ENCODE data around the gene B3GNT8.
"Not testable (repeated sequence)": the region's sequence is repeated elsewhere in the genome, so short reads cannot be mapped to it uniquely, and the experiment has no call there.

Gene B3GNT8

DNA sequence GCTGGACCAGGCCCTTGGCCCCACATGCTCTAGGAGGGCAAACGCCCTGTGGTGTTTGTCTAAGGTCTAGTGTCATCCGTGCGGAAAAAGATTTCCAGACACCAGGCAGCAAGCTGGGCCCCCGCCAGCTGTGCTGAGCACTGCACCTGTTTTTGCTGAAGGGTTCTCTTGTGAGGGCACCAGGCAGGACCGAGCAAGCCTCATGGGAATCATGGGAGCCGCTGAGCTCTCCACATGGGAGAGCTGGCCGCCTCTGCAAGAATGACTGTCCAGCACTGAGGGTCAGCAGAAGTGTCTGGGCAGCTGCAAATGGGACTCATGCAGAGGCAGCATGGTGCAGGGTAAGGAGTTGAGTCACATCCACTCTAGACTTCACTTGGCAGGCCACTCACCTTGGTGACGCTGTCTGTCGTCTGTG, 12.0 kb downstream of the B3GNT8 start:
- no peak for DNase-seq (ENCODE audit: low read depth in 2 of 2, low spot score in 1 of 2)

DNA sequence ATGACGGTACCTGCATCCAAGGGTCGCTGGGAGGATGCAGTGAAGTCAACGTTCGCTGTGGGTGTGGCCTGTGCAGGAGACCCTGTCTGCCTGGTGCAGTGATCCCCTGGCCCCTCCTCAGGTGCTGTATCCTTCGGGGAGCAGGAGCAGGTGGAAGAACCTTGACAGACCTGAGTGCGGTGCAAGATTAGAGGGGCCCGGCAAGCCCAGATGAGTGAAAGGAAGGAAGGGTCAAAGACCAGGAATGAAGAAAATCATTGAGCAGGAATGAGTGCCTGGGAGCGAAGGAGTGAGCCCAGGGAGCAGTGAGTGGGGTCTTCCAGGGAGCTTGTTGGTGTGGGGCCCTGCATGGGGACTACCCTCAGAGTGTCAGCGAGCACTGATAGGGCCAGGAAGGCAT, 12.7 kb downstream of the B3GNT8 start:
- DNase-seq (ENCODE audit: low read depth in 2 of 2, low spot score in 1 of 2) = no peak

DNA sequence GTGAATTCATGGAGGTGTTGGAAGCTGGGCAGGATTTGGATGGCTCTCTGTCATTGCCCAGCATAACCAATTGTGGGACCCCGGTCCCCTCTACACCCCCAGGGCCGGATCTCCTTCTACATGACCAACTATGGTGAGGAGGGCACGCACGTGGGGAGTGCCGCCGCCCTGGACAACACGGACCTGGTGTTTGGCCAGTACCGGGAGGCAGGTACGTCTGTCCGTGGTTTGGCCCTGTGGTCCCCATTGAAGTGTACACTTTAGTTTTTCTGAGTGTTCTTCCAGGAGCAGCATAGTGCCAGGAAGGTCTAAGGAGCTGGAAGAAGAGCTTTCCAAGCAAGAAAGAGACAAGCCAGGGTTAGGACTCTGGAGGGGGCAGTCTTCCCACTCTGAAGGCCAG, 13.2 kb downstream of the B3GNT8 start:
- no peak for DNase-seq (ENCODE audit: low read depth in 2 of 2, low spot score in 1 of 2)

DNA sequence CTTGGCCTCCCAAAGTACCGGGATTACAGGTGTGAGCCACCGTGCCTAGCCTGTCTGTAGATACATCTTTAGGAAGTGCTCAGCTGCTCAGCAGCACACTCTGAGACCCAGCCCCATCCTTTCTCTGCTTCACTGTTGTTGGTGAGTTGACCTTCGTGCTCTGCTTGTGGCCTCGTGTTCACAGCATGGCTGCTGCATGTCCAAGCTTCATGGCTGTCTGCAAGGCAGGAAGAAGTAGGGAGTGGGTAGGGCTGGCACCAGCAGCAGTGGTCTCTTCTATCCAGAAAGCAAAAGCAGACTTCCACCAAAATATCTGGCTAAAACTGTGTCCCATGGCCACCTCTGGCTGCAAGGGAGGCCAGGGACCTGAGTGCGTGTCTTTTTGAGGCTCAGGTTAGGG, 14.2 kb downstream of the B3GNT8 start:
- no peak for DNase-seq (ENCODE audit: low read depth in 2 of 2, low spot score in 1 of 2)

DNA sequence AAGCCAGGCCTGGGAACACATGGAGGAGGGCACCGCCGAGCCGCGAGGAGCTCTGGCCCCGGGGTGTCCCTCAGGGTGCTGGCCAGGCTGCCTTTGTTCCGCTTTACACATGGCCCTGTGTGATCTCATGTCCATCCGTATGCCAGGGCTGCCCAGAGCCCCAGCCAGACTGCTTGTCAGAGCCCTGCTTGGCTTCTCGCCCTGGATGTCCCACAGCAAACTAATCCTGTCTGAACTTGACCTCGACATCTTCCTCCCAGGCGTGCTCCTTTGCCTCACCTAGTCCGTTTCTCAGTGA, 15.3 kb downstream of the B3GNT8 start:
- DNase-seq (ENCODE audit: low read depth in 2 of 2, low spot score in 1 of 2) = no peak

GRCh38 chr19:41411100-41411967, 15.8 kb downstream of the B3GNT8 start:
- DNase-seq (ENCODE audit: low read depth in 2 of 2, low spot score in 1 of 2) = no peak

DNA sequence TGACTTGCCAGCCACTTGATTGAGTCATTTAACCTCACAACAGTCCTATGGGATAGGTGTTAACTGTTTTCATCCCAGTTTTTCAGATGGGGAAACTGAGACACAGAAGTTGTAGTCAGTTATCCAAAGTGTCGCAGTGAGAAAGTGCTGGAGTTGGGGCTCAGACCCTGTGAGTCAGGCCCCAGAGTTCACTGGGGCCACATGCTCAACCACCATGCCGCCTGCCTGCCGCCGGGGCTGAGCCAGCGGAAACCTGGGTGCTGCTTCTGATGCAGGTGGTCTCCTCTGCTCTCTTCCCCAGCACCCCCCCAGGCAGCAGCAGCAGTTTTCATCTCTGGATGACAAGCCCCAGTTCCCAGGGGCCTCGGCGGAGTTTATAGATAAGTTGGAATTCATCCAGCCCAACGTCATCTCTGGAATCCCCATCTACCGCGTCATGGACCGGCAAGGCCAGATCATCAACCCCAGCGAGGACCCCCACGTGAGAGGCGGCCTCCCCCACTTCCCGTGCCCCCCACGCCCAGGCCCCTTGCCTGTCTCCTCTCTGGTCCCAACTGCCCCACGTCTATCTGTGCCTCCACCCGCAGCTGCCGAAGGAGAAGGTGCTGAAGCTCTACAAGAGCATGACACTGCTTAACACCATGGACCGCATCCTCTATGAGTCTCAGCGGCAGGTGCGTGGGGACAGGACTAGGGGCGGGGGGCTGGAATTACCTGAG, 16.7 kb downstream of the B3GNT8 start:
- DNase-seq (ENCODE audit: low read depth in 2 of 2, low spot score in 1 of 2) = no peak

DNA sequence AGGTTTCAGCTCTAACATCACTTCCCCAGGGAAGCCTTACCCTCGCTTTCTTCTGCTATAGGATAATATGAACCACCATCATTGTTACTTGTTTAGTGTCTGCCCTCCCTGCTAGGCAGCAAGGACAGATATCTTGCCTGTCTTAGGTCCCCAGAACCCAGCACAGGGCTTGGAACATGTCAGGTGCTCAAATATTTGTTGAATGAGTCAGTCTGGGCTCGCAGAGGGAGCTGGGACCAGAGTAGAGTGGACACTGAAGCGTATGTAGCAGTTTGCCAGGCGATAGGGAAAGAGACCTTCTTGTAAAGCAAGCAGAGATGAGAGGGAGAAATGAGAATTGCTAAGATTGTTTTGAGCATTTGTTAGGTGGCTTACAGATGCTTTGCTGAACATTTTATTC, 17.9 kb downstream of the B3GNT8 start:
- DNase-seq (ENCODE audit: low read depth in 2 of 2, low spot score in 1 of 2) = no peak

DNA sequence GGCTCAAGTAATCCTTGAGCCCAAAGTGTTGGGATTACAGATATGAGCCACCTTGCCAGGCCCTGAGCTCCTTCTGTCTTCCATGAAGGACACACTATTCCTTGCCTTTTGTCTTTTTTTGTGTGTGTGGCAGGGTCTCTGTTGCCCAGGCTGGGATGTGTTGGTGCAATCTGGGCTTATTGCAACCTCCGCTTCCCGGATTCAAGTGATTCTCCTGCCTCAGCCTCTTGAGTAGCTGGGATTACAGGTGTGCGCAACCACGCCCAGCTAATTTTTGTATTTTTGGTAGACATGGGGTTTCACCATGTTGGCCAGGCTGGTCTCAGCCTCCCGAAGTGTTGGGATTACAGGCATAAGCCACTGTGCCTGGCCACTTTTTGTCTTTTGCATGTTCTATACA, 18.3 kb downstream of the B3GNT8 start:
- not testable (repeated sequence) for DNase-seq (ENCODE audit: low read depth in 2 of 2, low spot score in 1 of 2)

GRCh38 chr19:41408256-41408655, 18.9 kb downstream of the B3GNT8 start:
- DNase-seq (ENCODE audit: low read depth in 2 of 2, low spot score in 1 of 2) = no peak

DNA sequence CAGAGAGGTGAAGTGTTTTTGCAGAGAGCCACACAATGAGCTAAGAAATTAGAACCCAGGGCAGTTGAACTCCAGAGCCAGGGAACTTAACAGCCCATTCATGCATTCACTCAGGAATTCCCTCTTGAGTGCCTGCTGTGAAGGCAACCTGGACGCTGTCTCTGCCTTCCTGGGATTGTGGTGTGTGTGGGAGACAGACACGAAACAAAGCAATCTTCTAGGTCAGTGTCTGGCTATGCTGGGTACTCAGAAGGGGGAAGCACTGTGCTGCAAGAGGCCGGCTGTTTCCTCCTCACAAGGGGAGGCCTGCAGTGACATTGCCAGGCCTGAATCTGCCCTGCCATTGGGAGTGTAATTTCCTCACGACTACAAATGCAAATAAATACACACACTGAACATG, 19.9 kb downstream of the B3GNT8 start:
- no peak for DNase-seq (ENCODE audit: low read depth in 2 of 2, low spot score in 1 of 2)

- no peak for DNase-seq (ENCODE audit: low read depth in 2 of 2, low spot score in 1 of 2)
Measured at GRCh38 chr19:41405776-41406175, 21.4 kb downstream of the B3GNT8 start.

- no peak for DNase-seq (ENCODE audit: low read depth in 2 of 2, low spot score in 1 of 2)
Measured at GRCh38 chr19:41403181-41403970, 23.8 kb downstream of the B3GNT8 start.

GRCh38 chr19:41402010-41402409, 25.2 kb downstream of the B3GNT8 start:
- no peak for DNase-seq (ENCODE audit: low read depth in 2 of 2, low spot score in 1 of 2)

DNA sequence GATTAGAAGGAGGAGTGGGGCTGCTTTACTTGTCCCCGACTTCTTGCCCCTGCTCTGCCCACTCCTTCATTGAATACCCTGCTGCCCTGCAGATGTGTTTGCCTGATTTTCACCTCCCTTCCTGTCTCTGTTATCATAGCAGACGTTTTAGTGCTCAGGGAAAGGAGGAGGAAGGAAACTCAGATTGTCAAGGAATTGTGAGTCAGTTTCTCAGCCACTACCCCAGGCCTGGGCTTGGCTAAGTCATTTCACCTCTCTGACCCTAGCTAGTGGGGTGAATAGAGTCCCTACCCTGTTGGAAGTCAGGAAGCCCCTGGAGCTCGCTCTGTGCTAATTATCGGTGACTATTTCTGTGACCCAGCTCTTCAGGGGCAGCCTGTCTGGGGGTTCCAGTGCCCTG, 25.7 kb downstream of the B3GNT8 start:
- no peak for DNase-seq (ENCODE audit: low read depth in 2 of 2, low spot score in 1 of 2)

DNA sequence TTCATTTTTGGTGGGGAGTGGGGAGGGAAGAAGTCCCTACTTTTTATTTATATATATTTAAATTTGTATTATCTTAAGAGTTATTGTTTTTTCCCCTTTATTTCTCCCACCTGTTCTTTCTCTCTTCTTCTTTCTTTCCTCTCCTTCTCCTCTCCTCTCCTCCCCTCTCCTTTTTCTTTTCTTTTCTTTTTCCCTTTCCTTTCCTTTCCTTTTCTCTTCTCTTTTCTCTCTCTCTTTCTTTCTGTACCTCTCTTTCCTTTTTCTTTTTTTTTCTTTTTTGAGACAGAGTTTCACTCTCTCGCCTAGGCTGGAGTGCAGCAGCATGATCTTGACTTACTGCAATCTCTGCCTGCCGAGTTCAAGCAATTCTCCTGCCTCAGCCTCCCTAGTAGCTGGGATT, 27.6 kb downstream of the B3GNT8 start:
- DNase-seq (ENCODE audit: low read depth in 2 of 2, low spot score in 1 of 2) = no peak

DNA sequence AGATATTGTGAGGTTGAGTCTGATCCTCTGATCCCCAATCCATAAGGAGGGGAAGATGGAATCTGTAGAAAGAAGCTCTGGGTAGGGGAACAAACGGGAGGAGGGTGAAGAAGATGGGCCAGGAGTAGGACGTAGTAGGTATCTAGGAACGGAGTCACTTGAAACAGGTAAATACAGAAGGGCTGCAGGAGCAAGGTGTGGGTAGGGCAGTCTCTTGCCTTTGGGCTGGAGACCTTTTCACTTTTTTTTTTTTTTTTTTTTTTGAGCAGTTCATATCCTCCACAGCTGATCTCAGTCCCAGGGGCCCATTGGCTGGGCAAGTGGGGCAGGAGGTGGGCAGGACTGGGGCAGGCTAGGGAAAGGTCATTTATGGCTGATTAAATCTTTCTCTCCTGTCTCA, 28.1 kb downstream of the B3GNT8 start:
- no peak for DNase-seq (ENCODE audit: low read depth in 2 of 2, low spot score in 1 of 2)

- DNase-seq (ENCODE audit: low read depth in 2 of 2, low spot score in 1 of 2) = no peak
Measured at GRCh38 chr19:41398598-41398997, 28.6 kb downstream of the B3GNT8 start.

- DNase-seq (ENCODE audit: low read depth in 2 of 2, low spot score in 1 of 2) = no peak
Measured at GRCh38 chr19:41398050-41398418, 29.1 kb downstream of the B3GNT8 start.

DNA sequence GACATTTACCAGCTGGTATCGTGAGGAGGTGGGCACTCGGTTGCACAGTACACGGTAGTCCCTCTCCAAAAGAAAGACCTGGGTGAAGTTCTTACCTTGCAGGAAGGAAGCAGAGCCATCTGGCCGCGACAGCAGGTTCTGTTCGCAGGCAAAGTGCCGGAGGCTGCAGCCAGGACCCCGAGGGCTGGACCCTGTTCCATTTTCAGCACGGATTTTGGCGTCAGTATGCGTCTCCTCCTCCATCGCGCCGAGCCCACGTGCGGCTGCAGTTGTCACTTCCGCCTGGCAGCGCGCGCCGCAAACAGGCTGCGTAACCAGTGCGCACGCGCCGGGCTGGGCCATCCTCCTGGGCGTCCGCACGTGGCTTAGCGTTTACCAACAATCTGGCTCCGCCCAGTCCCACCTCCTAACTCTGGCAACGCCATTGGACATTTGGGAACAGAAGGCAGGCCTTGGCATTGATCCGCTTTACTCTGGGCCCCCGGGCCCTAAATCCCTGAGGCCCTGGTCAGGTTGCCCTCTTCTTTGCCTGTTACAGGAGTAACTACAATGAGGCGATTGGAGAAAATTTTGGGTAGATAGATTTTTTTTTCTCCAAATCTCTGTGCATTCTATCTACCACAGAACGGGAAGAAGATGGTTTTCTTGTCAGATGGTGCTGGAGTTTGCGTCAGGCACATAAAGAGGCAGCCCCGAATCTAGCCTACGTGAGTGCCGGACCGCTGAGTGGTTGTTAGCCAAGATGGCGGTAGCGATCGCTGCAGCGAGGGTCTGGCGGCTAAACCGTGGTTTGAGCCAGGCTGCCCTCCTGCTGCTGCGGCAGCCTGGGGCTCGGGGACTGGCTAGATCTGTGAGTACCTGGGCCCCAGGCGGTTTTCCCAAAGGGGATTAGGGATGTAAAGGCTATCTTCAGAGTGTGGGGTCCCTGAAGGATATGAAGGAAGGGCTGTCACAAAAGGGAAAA, 29.8 kb downstream of the B3GNT8 start, which contains the start of the genes BCKDHA and EXOSC5:
BCKDHA (plus strand) TSS at position 733 of the 964 bp plus-strand sequence; CDS start at position 743, 10 bp downstream.
EXOSC5 (minus strand) TSS at position 274 of the 964 bp plus-strand sequence; CDS start at position 243, 31 bp downstream.
- DNase-seq (ENCODE audit: low read depth in 2 of 2, low spot score in 1 of 2) = peak; percentile 98 to 99

DNA sequence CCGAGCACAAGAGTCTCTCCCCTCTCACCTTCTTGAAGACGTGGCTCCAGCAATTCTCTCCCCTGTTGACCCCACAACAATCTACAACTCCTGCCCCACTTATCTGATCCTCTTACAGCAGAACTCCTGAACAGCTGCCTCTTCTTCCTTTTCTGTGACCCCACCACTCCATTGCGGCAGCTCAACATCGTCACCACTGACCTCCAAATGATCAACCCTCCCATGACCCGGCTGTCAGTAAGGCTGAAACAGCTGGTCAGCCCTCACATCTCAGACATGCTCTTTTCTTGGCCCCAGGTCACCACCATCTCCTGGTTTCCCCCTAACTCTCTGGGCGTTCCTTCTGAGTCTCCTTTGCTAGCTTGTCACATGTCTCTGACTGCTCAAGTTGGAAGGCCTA, 31.8 kb downstream of the B3GNT8 start:
- DNase-seq (ENCODE audit: low read depth in 2 of 2, low spot score in 1 of 2) = no peak

All from stimulated activated CD8-positive, alpha-beta memory T cell treated with anti-CD3 and anti-CD28 coated beads, Interleukin-4, amount 100 ng/mL, for 4 hours (primary cell).